ENCODE results near the gene ISL2. TPM values are rescaled to one million over a fixed set of nuclear protein-coding genes. Genes with fewer than 3 reads are reported as not detected.

Gene ISL2
- total RNA-seq, 2 experiments from 2014 or later, result 0.22 TPM; not detected in 1

DNA sequence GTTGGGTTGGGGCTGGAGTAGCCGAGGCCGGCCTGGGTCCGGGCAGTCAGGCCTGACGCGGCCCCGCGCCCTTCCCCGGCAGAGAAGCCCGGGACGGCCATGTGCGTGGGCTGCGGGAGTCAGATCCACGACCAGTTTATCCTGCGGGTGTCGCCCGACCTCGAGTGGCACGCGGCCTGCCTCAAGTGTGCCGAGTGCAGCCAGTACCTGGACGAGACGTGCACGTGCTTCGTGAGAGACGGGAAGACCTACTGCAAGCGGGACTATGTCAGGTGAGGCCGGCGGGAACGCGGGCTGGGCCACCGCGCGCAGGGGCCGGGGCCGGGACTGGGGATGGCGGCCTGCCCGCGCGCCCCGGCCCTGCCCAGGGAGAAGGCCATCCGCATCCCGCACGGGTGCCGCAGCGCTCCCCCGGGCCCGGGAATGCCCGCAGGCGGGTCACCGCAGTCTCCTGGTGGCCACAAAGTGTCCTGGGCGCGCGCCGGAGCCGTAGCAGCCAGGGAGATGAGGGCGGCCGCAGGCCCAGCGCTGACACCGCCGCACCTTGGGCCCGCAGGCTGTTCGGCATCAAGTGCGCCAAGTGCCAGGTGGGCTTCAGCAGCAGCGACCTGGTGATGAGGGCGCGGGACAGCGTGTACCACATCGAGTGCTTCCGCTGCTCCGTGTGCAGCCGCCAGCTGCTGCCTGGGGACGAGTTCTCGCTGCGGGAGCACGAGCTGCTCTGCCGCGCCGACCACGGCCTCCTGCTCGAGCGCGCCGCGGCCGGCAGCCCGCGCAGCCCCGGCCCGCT is 1.3 kb downstream of the ISL2 start:
- no peak for ATAC-seq
- TF ChIP-seq, protein P1, sequence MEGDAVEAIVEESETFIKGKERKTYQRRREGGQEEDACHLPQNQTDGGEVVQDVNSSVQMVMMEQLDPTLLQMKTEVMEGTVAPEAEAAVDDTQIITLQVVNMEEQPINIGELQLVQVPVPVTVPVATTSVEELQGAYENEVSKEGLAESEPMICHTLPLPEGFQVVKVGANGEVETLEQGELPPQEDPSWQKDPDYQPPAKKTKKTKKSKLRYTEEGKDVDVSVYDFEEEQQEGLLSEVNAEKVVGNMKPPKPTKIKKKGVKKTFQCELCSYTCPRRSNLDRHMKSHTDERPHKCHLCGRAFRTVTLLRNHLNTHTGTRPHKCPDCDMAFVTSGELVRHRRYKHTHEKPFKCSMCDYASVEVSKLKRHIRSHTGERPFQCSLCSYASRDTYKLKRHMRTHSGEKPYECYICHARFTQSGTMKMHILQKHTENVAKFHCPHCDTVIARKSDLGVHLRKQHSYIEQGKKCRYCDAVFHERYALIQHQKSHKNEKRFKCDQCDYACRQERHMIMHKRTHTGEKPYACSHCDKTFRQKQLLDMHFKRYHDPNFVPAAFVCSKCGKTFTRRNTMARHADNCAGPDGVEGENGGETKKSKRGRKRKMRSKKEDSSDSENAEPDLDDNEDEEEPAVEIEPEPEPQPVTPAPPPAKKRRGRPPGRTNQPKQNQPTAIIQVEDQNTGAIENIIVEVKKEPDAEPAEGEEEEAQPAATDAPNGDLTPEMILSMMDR (IDR thresholded peaks at IDR 0.05), result no peak
- Mint-ChIP-seq H3K4me3 (peak overlapping the region; percentile 66), H3K9me3 (no peaks in the 10 kb centered on the region), H3K27me3 (peaks cover 77% of the 10 kb centered on the region), H3K27ac (no peak overlapping the region), H3K4me1 (ENCODE audit: low read depth) (peaks cover 50% of the 10 kb centered on the region), H3K36me3 (ENCODE audit: low read depth) (no peaks in the 10 kb centered on the region)
- ChIA-PET POLR2A (interaction anchor here (0.6 to 1.0 kb wide), 3 partner anchors 9 to 541 kb away, joined by 3 read pairs; partner anchors contain the start of gene ETFA), CTCF (interaction anchor here (0.6 kb wide), 1 partner anchor 153 kb away, joined by 3 read pairs; no protein-coding TSS in a partner anchor)
- intact Hi-C loops (cut with micrococcal nuclease), result no loop called here
- peak; percentile 30 for DNase-seq

DNA sequence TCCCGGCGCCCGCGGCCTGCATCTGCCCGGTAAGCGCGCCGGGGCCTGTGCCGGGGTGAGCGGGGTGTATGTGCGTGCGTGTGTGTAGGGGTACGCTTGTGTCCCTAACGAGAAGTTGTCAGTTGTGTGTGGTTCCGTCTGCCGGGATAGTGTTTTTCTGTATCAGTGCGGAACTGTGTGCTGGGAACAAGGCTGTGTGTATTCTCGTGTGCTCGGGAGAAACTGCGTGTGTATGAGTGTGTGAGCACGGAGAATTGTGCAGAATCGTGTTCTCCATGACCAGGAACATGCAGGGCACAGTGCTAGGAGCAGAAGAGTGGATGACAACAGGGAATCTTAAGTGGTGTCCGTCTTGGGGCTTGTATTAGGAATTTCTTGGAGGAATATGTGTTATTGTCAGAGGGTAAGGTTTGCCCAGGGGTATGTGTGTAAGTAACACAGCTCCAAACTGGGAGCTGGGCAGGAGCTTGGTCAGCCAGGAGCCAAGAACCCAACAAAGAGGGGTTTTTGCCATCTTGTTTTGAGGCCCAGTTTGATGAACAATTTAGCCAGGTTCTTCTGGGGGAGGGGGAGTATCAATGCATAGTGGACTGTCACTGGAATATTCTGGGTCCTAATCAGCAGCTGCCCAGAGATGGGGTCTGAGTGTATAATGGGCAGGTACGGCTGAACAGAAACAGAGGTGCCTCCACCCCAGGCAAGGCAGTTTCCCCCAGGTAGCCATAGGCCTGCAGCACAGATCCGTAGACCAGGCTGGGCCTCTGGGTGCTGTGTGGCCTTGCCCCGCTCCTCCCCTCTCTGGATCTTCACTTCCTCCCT is 2.1 kb downstream of the ISL2 start:
- CTCF ChIA-PET, result no interaction called here
- TF ChIP-seq, protein P1 (IDR thresholded peaks at IDR 0.05), result no peak
- H3K27ac Mint-ChIP-seq, result no peak overlapping the region
- H3K9me3 Mint-ChIP-seq, result no peaks in the 10 kb centered on the region
- POLR2A ChIA-PET, result interaction anchor here (0.8 kb wide), 1 partner anchor 28 kb away, joined by 3 read pairs; the partner anchor contains the start of gene ETFA
- no peaks in the 10 kb centered on the region for H3K36me3 Mint-ChIP-seq (ENCODE audit: low read depth)
- H3K4me3 Mint-ChIP-seq, result peak overlapping the region; percentile 71
- H3K4me1 Mint-ChIP-seq (ENCODE audit: low read depth), result peaks cover 50% of the 10 kb centered on the region
- no peak for ATAC-seq
- peaks cover 79% of the 10 kb centered on the region for H3K27me3 Mint-ChIP-seq
- intact Hi-C loops (cut with micrococcal nuclease), result no loop called here
- DNase-seq, result no peak

DNA sequence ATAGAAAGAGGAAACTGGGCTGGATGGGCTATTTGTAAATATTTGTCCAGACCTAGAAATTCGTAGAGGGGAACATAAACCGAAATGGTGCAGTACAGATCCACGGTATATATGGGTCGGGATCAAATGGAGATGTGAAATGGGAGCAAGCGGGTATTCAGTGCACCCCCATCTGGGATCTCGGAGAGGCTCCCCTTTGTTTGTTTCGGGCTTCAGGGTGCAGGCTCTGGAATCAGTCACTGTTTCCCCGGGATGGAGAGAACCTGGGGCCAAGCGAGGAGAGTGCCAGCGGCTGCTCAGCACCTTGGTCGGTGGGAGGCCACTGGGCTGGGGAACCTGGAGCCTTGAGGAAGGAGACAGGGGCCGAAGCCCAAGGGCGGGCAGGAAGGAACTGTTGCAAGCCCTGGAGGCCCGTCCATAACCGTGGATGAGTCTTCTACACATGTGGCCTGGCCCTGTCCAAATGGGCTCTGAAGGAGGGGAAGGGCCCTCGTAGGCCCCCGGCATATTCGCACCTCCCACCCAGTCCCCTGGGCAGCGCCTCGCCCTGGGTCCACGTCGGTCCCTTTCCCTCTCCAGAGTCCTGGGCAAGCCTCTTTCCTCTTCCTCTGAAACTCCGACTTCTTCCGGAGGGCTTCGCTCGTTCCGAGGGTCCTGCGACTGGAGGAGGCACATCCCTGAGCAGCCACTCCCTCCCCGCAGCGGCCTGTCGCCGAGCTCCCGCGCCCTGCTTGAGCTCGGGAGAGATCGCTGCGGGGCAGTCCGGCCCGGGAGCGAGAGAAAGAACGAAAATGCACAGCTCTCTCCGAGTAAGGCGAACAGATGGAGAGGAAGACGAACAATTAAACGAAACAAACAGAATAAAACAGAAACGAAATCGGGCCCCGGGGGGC is 3.0 kb downstream of the ISL2 start:
- peaks cover 50% of the 10 kb centered on the region for H3K4me1 Mint-ChIP-seq (ENCODE audit: low read depth)
- DNase-seq (peak; percentile 29), ATAC-seq (no peak)
- no peaks in the 10 kb centered on the region for H3K9me3 Mint-ChIP-seq
- H3K36me3 Mint-ChIP-seq (ENCODE audit: low read depth), result no peaks in the 10 kb centered on the region
- intact Hi-C loops (cut with micrococcal nuclease), result no loop called here
- H3K4me3 Mint-ChIP-seq, result peak overlapping the region; percentile 71
- CTCF ChIA-PET, result interaction anchor here (0.8 to 1.0 kb wide), 2 partner anchors 104 to 1204 kb away, joined by 3 to 4 read pairs; no protein-coding TSS in a partner anchor
- no peak overlapping the region for H3K27ac Mint-ChIP-seq
- H3K27me3 Mint-ChIP-seq, result peaks cover 81% of the 10 kb centered on the region
- TF ChIP-seq, protein P1 (IDR thresholded peaks at IDR 0.05), result no peak
- POLR2A ChIA-PET, result interaction anchor here (1.1 to 1.6 kb wide), 2 partner anchors 28 to 47 kb away, joined by 3 read pairs; partner anchors contain the start of gene ETFA

DNA sequence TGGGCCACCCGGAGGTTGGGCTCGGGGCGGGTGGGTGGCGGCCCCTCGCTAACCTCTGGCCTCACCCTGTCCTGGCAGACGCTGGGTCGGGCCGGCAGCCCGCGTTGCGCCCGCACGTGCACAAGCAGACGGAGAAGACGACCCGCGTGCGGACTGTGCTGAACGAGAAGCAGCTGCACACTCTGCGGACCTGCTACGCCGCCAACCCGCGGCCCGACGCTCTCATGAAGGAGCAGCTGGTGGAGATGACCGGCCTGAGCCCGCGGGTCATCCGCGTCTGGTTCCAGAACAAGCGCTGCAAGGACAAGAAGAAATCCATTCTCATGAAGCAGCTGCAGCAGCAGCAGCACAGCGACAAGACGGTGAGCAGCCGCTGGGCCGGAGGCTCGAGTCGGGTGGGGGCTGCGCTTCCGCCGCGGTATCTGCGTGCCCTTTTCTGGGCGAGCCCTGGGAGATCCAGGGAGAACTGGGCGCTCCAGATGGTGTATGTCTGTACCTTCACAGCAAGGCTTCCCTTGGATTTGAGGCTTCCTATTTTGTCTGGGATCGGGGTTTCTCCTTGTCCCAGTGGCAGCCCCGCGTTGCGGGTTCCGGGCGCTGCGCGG is 3.7 kb downstream of the ISL2 start:
- Mint-ChIP-seq H3K36me3 (ENCODE audit: low read depth) (no peaks in the 10 kb centered on the region), H3K27me3 (peaks cover 80% of the 10 kb centered on the region), H3K4me3 (peak overlapping the region; percentile 71), H3K4me1 (ENCODE audit: low read depth) (peaks cover 49% of the 10 kb centered on the region), H3K27ac (no peak overlapping the region), H3K9me3 (no peaks in the 10 kb centered on the region)
- ATAC-seq (no peak), DNase-seq (peak; percentile 34)
- CTCF ChIA-PET, result interaction anchor here (0.8 to 1.0 kb wide), 2 partner anchors 104 to 1203 kb away, joined by 3 to 4 read pairs; no protein-coding TSS in a partner anchor
- POLR2A ChIA-PET, result interaction anchor here (0.8 to 1.6 kb wide), 3 partner anchors 9 to 48 kb away, joined by 3 read pairs; partner anchors contain the start of gene ETFA
- intact Hi-C loops (cut with micrococcal nuclease), result no loop called here
- TF ChIP-seq, protein P1 (IDR thresholded peaks at IDR 0.05), result no peak
